Measurements from ENCODE around the gene SLC16A11.

SLC16A11 gene

DNA sequence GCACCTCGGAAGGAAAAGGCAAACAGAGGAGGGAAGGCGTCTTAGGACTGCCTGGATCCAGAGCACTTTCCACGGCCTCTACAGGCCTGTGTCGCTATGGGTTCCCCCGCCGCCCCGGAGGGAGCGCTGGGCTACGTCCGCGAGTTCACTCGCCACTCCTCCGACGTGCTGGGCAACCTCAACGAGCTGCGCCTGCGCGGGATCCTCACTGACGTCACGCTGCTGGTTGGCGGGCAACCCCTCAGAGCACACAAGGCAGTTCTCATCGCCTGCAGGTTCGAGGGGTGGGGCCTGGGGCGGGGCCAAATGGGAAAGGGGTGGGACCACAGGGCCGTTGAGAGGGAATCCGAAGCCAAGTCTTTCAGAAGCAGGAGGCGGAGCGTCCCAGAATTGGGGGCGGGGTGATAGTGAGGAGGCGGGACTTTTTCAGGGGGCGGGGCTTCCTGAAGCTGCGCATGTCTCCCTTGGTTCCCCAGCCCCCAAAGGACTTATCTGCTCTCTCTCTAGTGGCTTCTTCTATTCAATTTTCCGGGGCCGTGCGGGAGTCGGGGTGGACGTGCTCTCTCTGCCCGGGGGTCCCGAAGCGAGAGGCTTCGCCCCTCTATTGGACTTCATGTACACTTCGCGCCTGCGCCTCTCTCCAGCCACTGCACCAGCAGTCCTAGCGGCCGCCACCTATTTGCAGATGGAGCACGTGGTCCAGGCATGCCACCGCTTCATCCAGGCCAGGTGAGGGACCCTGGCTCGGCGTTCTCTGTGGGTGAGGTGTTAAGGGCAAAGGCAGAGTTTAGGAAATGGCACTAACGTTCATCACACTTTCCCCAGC, 20.1 kb downstream of the SLC16A11 start:
- FAIRE-seq: no peak

DNA sequence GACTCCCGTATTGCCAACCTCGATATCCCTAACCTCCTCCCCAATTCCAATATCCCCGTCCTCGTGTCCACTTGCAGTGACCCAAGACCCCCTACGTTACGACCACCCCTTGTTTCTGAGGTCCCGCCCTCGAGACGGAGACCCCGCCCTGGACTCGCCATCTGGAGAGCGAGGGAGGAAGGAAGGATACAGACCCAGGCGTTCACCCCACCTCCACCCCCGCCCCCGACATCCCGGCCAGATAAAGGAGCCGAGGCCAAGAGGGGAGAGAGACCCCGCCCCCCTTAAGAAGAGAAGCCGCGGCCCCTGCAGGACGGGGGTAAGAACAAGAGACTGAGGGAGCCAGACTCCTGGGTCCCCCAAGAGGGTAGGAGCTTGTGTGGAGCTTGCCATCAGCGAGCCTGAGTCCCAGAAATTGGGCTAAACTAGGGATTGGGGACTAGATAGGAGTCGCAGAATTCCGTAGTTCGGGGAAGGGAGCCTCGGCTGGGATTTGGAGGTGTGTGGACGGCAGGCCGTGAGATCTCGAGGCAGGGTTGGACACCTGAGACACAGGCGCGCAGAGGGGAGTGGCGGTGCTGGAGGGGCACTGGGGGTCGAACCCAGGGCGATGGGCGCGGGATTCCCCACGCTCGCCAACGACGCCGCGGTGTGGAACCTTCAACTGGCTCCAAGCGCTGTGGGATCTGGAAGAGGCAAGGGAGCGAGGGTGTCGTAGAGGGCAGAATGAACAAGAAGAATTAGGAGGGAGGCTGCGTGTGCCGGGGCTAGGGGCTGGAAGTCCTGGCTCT, 20.9 kb downstream of the SLC16A11 start, which contains the start of gene BCL6B:
Gene BCL6B, plus strand, starts transcription at position 270 of the 791 bp plus-strand sequence. CDS start 622 bp downstream, outside the sequence.
- FAIRE-seq: no peak

DNA sequence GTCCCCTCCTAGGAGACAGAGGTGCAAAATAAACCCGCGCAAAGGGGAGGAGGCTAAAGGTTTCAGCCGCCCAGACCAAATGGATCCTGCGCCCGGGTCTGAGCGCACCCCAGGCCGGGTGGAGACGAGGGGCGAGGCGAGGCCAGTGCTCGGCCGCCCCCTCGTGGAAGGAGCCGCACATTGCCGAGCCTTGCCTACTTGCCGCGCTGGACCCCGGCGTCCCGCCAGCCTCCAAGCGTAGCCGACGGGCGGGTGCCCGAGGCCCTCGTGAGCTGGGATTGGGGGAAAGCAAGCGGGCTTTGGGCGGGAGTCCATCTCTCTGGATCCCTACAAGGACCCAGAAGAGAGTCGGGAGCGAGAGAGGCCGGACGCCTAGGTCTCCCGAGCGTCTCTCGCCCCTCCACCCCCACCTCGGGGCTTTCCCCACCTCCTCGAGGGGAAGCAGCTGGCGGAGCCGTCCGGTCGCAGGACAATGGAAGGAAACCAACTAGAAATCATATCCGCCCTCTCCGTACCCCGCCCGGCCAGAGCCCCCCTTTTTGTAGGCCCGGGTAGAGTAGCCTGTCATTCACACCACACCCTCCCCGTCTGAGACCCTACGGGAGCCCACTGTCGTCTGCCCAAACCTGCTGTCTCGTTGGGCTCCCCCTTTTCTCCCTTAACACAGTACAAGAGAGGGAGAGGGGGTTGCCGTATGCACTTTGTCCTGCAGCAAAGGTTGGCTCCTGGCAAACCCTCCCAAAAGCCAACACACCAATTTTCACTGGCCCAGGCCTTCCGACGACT, 21.7 kb downstream of the SLC16A11 start:
- FAIRE-seq: no peak

DNA sequence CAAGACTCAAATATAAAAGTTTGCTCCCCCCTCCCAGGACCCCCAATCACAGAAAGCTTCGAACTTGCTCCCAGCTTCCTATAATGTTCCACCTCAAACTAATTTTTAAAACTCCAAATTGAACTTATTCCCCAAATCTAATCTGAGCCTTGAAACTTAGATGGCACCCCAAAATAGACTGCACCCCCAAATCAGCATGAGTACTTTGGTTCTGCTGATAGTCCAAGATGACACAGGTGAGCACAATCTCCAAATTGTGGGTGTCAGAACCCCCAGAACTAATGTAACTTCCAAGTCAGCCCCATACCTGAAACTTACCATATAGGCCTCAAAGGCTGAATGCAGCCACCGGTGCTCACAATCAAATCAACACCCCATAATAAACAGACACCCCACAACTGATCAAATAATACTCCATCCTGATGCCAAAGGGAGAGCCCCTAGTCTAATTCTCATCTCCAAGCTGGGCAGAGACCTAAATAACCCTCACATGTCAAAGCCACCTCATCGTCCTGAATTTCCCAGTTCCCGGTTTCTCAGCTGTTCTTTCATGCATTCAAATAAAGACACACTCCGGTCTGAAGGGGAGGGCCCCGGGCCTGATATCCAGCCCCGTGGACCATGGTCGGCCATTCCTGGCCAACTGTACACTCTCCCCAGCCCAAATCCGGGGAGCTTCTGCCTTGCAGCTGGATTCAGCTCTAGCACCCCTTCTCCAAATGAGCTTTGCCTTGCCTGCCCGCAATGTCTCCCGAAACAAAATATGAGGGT, 22.8 kb downstream of the SLC16A11 start:
- FAIRE-seq: no peak

DNA sequence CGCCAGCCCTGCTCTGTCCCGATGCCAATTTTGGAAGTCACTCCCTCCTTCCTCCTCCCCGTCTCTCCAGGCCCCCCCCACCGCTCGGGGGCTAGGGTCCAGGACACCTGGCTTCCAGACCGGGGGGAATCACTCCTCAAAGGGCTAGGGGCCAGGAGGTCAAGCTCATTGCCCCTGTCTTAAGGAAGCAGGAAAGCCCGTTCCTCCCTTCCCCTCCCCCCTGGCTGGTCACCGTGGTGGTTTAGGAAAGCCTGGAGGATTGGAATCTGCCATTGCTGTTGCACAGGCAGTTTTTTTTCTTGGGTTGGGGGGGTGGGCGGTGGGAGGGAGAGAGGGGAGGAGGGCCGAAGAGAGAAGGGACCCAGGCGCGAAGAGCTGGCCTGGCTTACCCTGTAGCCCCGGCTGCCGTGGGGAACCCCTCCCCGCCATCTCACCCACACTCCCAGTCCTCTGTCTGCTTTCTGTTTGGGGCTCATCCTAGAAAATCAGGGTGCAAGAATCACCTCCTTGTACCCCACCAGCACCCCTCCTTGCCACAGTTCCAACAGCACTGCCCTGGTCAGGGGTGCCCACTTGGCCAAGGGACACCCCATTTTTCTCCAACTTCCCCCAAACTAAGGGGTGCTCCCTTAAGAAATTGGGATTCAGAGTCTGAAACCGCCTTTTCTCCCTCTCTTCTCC, 23.9 kb downstream of the SLC16A11 start:
- FAIRE-seq: no peak

DNA sequence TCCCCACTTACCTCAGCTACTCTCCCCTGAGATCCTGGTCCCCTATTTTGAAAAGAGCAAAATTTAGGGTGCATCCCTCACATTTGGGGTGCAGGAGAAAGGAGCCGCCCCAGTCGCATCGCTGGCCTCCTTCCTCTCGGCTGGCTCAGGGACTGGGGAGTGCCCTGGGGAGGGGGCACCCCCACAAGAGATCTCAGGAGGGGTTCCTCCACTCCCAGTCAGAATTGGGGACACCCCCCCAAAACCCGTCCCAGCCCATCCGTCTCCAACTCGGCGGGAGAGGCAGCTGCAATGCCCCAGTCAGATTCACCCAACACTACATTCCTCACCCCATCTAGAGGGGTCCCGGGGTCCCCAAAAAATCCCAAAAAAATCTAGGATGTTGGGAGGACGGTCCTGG, 24.5 kb downstream of the SLC16A11 start:
- FAIRE-seq: no peak

DNA sequence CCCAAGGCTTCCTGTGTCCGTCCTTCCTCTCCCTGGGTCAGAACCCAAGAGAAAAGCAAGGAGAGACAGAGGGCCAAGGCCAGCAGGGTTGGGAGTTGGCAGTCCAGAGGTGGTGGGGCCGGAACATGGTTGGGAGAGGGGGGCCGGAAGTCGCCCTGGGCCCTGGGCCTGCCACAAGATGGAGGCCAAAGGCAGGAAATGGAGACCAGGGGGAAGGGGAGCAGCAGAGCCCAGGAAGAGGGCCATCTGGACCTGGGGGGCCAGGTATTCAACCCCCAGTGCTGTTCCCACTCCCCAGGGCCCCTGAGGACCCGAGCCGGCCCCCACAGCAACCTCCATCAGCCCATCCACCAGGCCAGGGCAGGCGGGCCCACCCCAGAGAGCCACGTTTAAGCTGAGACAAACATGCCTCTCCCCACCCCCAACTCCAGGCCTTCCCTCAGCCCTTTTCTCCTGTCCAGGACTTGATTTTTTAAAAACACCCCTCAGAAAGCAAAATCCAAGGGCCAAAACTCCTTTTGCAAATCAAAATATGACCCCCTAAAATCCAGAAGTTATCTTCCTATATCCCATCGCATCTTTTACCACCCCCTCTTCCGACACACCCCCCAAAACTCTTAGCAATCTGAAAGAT, 25.4 kb downstream of the SLC16A11 start:
- no peak for FAIRE-seq

DNA sequence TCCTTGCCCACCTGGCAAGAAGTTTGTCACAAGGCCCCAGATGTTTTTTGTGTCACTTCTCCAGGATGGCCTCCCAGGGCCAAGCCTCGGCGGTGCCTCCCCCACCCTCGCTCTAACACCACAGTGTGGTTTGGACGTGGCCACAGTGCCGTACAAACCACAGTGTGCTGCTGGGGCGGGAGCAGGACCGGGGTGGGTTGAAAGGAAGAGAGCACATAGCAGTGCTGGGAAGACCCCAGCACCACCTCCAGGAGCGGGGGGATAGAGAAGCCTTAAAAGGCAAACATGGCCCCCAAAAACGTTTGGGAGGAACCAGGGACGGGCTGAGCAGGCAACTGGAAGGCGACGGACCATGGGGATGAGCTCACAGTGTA, 26.1 kb downstream of the SLC16A11 start:
- no peak for FAIRE-seq

DNA sequence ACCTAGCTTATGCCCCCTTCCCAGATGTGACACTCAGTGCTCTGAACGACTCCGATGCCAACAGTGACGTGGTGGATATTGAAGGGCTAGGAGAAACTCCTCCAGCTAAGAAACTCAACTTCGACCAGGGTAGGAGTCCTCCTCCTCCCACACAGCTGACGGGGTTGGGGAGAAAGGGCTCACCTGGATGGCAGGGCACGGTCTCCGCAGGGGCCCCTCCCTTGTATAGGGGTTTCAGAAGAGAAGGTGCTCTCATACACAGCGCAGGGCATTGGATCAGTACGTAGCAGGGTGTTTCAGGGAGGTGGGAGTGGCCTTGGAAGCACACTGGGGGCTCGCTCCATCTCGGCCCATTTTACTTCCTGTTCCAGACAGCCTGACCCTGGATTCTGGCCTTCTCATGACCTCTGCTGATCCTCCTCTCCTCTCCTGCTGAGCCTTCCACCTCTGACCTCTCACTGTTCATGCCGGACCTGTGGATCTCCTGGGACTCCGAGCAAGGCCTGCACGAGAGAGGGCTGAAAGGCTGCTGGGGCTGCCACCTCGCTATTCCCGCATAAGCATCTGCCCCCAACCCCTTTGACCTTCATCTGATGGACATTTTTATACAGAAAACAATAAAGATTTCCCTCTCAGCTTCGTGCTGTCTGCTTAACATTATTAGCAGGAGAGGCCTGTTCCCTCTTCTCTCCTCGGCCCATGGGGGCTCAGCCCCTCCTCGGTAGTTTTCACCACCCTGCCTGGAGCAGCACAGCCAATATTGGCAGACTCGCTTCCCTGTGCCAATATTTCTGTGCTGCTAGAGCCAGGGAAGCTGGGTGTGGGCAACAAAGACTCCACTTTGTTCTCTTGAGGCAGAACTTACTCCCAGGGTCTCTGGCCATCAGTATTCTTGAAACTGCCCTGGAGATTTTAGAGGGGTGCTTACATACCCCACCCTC, 26.7 kb downstream of the SLC16A11 start:
- no peak for FAIRE-seq

DNA sequence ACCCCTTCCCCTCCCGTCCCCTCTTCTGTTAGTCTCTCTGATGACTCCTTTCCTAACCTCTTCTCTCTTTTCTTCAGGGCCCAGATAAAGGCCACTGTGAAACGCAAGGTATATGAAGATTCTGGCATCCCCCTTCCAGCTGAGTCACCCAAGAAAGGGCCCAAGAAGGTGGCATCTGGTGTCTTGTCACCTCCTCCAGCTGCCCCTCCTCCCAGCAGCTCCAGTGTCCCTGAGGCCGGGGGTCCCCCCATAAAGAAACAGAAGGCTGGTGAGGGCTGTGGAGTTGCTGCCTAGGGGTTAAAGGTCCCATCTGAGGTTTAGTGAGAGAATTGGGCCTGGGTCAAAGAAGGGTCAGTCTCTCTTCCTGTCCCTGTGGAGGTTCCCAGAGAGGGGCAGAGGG, 27.5 kb downstream of the SLC16A11 start:
- no peak for FAIRE-seq

DNA sequence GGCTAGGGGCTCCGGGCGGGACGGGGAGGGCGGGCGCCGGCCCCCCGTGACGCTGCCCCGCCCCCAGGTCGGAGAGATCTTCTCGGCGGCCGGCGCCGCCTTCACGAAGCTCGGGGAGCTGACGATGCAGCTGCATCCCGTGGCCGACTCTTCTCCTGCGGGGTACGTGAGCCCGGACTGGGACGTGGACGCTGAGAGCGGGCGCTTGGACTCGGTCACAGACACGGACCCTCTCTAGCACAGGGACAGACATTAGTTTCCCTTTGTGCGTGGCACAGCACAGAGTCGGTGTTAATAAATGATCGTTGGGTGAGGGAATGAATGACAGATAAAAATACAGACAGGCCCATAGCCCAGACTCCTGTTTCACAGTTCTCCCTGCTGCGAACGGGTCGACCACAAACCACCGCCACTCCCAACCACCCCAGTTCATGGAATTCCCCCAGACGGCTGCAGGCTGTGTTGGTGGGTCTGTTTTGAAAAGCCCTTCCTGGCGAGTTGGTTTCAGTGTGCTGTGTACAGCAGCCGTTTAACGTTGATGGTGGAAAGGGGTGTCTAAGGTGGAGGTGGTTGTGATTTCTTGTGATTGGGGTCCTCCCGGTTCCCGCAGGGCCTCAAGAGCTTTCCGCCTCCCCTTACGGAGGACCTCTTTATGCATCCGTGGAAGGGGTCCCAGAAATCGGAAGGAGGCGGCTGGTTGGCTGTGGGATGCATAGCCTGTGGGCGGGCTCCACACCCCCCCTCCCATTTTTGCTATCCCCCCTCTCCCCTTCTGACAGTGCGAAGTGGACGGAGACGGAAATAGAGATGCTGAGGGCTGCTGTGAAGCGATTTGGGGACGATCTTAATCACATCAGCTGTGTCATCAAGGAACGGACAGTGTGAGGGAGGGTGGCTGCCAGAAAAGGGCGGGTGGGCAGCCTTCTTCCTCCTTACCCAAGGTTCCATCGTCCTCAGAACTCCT, 28.6 kb downstream of the SLC16A11 start:
- no peak for FAIRE-seq

DNA sequence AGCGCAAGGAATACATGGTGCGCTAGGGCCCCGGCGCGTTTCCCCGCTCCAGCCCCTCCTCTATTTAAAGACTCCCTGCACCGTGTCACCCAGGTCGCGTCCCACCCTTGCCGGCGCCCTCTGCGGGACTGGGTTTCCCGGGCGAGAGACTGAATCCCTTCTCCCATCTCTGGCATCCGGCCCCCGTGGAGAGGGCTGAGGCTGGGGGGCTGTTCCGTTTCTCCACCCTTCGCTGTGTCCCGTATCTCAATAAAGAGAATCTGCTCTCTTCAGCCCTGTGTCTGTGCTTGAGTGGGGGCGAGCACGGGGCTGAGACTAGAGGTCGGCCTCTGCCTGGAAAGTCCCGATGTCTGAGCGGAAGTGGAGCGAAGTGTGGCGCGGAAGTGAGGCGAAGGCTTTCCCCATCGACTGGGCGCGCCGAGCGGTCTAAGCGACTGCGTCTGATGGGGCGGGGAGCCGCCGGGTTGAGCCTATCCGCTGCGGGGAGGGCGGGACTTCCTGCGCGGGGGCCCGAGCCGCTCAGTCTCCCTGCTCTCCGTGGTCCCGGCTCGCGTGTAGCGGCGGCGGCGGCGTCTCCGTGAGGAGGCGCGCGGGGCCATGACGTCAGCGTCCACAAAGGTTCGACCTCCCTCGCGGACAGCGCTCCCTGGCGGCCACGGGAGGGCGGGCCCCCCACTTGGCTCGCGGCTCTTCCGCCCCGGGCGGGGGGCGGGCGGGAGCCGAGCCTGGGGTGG, 29.5 kb downstream of the SLC16A11 start:
- no peak for FAIRE-seq

DNA sequence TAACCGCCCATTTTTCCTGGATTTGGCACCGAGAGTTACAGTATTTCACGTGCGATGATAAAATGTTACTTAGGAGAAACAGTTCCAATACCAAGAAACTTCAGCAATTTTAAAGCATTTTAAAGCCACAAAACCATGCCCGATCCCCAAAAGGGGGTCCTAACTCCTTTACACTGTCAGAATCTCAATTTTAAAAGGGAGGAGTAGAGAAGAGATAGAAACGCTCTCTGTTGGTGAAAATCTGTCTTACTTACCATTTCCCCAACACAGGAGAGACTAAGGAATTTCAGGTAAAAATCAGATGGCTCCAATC, 32.0 kb downstream of the SLC16A11 start:
- no peak for FAIRE-seq

DNA sequence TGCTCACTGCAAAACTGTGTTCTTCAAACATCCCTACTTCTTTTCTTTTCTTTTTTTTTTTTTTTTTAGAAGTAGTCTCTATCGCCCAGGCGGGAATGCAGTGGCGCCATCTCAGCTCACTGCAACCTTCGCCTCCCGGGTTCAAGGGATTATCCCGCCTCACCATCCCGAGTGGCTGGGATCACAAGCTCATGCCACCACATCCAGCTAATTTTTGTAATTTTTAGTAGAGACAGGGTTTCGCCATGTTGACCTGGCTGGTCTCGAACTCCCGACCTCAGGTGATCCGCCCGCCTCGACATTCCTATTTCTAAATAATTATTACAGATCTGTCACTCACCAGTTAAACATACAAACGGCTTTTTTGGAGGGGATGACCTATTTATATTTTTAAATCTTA, 32.5 kb downstream of the SLC16A11 start:
- FAIRE-seq: no peak

DNA sequence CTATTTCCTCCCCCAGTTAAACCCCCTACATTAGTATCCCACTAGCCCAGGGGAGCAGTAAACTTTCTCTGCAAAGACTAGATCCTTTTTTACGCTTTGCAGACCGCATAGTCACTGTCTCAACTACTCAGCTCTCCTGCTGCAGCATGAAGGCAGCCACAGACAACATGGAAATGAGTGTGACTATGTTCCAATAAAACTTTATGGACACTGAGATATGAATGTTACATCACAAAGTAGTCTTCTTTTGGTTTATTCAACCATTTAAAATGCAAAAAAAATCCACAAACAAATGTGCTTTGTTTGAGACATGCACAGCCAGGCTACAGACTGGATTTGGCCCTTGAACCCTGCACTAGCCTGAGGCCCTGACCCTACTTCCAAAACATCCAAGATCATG, 33.4 kb downstream of the SLC16A11 start:
- no peak for FAIRE-seq

DNA sequence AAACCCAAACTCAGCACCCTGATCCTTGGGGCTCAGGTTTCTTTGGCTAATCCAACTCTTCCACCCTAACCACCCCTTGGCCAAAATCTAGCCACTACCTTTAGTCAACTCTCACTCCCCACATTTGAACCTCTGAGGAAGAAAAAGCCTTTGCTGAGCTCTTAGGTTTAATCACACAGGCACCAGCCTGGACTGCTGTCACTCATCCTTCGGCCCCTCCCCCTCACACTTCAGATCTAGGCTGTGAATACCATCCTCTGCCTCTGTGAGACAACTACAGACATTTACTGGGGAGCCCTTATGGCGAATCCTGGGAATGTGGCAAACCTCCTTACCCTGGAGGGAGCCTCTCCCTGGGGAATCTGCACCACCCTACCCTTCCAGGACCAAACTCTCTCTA, 36.7 kb downstream of the SLC16A11 start:
- no peak for FAIRE-seq

DNA sequence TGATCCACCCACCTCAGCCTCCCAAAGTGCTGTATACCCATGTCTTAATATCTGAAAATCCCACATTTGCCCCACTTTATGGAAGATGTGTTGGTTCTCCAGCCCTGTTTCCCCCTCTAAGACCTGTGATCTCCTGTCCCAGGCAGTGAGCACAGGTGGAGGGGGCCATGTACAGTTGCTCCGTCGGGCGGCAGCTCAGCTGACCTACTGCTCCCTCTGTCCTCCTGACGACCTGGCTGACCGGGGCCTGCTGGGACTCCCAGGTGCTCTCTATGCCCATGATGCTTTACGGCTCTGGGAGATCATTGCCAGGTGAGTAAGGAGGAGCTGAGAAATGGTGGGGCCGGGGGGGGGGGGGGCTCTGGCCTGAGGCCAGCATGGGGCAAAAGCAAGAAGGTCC, 38.2 kb downstream of the SLC16A11 start:
- FAIRE-seq: no peak

Data from colon (tissue), 2 donors.